ENCODE results near the gene CHTF18. TPM values are rescaled to one million over a fixed set of nuclear protein-coding genes. Genes with fewer than 3 reads are reported as not detected.

CHTF18 gene
- total RNA-seq, 1 donor from 2014 or later = 3.1 TPM

- intact Hi-C loops (cut with micrococcal nuclease) = no loop called here
- Histone ChIP-seq H3K4me3 (no peak overlapping the region), H3K27me3 (ENCODE audit: low read depth) (peaks cover 43% of the 10 kb centered on the region), H3K4me1 (no peaks in the 10 kb centered on the region), H3K36me3 (no peaks in the 10 kb centered on the region), H3K9me3 (replicated peaks) (no peaks in the 10 kb centered on the region), H3K27ac (replicated peaks) (no peak overlapping the region)
- TF ChIP-seq CTCF (IDR thresholded peaks at IDR 0.05; ENCODE audit: borderline replicate concordance) = no peak
- DNase-seq = no peak
These were observed 56.9 kb downstream of the CHTF18 start for GRCh38 chr16:845351-845745.

- no peak overlapping the region for H3K4me3 ChIP-seq
- H3K4me1 ChIP-seq = no peaks in the 10 kb centered on the region
- intact Hi-C loops (cut with micrococcal nuclease) = no loop called here
- H3K27me3 ChIP-seq (ENCODE audit: low read depth) = peaks cover 25% of the 10 kb centered on the region
- no peaks in the 10 kb centered on the region for H3K9me3 ChIP-seq (replicated peaks)
- DNase-seq = no peak
- H3K36me3 ChIP-seq = no peaks in the 10 kb centered on the region
- H3K27ac ChIP-seq (replicated peaks) = no peak overlapping the region
- TF ChIP-seq CTCF (IDR thresholded peaks at IDR 0.05; ENCODE audit: borderline replicate concordance) = no peak
These were observed 58.7 kb downstream of the CHTF18 start for GRCh38 chr16:847151-847550.

Small RNA genes lying within 50 kb of the gene (microRNA-seq; reads per million reads assigned to microRNA genes)
- gene MIR662 = not detected

Other genes with a start within 250 kb of the CHTF18 start
- not detected for gene PRR35, start 228.2 kb upstream of the CHTF18 start, total RNA-seq
- 0.11 TPM for gene NHLRC4, start 221.6 kb upstream of the CHTF18 start, total RNA-seq
- gene PIGQ, start 218.7 kb upstream of the CHTF18 start, total RNA-seq = 21.4 TPM
- 10.3 TPM for gene RAB40C, start 198.6 kb upstream of the CHTF18 start, total RNA-seq
- gene WFIKKN1, start 157.6 kb upstream of the CHTF18 start, total RNA-seq = 0.14 TPM
- 49.2 TPM for gene METTL26, start 152.3 kb upstream of the CHTF18 start, total RNA-seq
- 181 TPM for gene MCRIP2, start 146.8 kb upstream of the CHTF18 start, total RNA-seq
- 9.2 TPM for gene WDR90, start 139.3 kb upstream of the CHTF18 start, total RNA-seq
- gene RHOT2, start 120.5 kb upstream of the CHTF18 start, total RNA-seq = 90.3 TPM
- gene RHBDL1, start 112.9 kb upstream of the CHTF18 start, total RNA-seq = 2.3 TPM
- 113 TPM for gene STUB1, start 108.2 kb upstream of the CHTF18 start, total RNA-seq
- 43.1 TPM for gene JMJD8, start 104.3 kb upstream of the CHTF18 start, total RNA-seq
- gene WDR24, start 98.2 kb upstream of the CHTF18 start, total RNA-seq = 9.5 TPM
- 0.08 TPM for gene FBXL16, start 82.8 kb upstream of the CHTF18 start, total RNA-seq
- 62.5 TPM for gene METRN, start 73.5 kb upstream of the CHTF18 start, total RNA-seq
- gene ANTKMT, start 67.5 kb upstream of the CHTF18 start, total RNA-seq = 30.7 TPM
- 0.49 TPM for gene CCDC78, start 62.2 kb upstream of the CHTF18 start, total RNA-seq
- gene HAGHL, start 61.5 kb upstream of the CHTF18 start, total RNA-seq = 12.0 TPM
- 30.3 TPM for gene CIAO3, start 47.6 kb upstream of the CHTF18 start, total RNA-seq
- 0.91 TPM for gene MSLN, start 27.9 kb upstream of the CHTF18 start, total RNA-seq
- 10.6 TPM for gene RPUSD1, start 239 bp upstream of the CHTF18 start, total RNA-seq
- not detected for gene GNG13, start 12.1 kb downstream of the CHTF18 start, total RNA-seq
- gene LMF1, start 182.4 kb downstream of the CHTF18 start, total RNA-seq = 6.6 TPM
- gene SOX8, start 193.2 kb downstream of the CHTF18 start, total RNA-seq = 0.96 TPM

Measured in left ventricle myocardium inferior (tissue), 1 donor.